ENCODE measurements around the gene ARHGAP21. TPM values are rescaled to one million over a fixed set of nuclear protein-coding genes. Genes with fewer than 3 reads are reported as not detected.

Gene ARHGAP21
- polyA plus RNA-seq, 2 of the 4 experiments (the other 2 are of a cell fraction): 30.5 to 84.4 TPM

- TF ChIP-seq HMGXB4 (CRISPR knock-in tag; IDR thresholded peaks at IDR 0.05; ENCODE audit: borderline replicate concordance): 0 out of 2 replicates have a peak, but pooled peaks have one; percentile 55
- TF ChIP-seq PHF8 (IDR thresholded peaks at IDR 0.05; ENCODE audit: borderline replicate concordance, low read depth): peak; percentile 77
- TF ChIP-seq TFCP2L1 (CRISPR knock-in tag; IDR thresholded peaks at IDR 0.05): no peak
- peak; percentile 7 for TF ChIP-seq POLR2A (IDR thresholded peaks at IDR 0.05; ENCODE audit: low read length)
- TF ChIP-seq MYC (IDR thresholded peaks at IDR 0.05; ENCODE audit: borderline replicate concordance, low read length): no peak
- 0 out of 2 replicates have a peak, but pooled peaks have one; percentile 25 for TF ChIP-seq TP53 (CRISPR knock-in tag; IDR thresholded peaks at IDR 0.05)
- TF ChIP-seq NFE2L2 (conservative IDR thresholded peaks at IDR 0.05; ENCODE audit: low read length): no peak
- TF ChIP-seq MAX (IDR thresholded peaks at IDR 0.05): peak; percentile 64; the same call in 1 of the 2 replicates
- TF ChIP-seq JUN (IDR thresholded peaks at IDR 0.05): peak in 1 of 2 experiments; percentile 65; a peak in 3 of 5 replicates
- no peak for TF ChIP-seq ZC3H11A (IDR thresholded peaks at IDR 0.05)
- 0 out of 3 replicates have a peak, but pooled peaks have one; percentile 41 for TF ChIP-seq BCL3 (IDR thresholded peaks at IDR 0.05)
- FAIRE-seq (no peak), ATAC-seq (peak; percentile 20 to 27), DNase-seq (ENCODE audit: low read depth in 1 of 2, low spot score in 1 of 2) (peak; percentile 60 to 61)
- ChIA-PET CTCF (interaction anchor here (0.9 to 1.1 kb wide), 2 partner anchors 80 to 81 kb away, joined by 3 to 7 read pairs; no protein-coding TSS in a partner anchor), POLR2A (interaction anchor here (0.6 to 2.2 kb wide), 11 partner anchors 17 to 229 kb away, joined by 3 to 6 read pairs (median 3); no protein-coding TSS in a partner anchor)
- under 1% methylated on average over 37 of the region's 84 CpGs for WGBS (ENCODE audit: missing lambda C conversion rate)
- peak overlapping the region; percentile 86 for H3K4me3 ChIP-seq
- peak overlapping the region; percentile 98 to 99 for H3K27ac ChIP-seq
- no peaks in the 10 kb centered on the region for H3K9me3 ChIP-seq
- H3K4me1 ChIP-seq: peaks cover 23% of the 10 kb centered on the region
- H3K4me2 ChIP-seq: peak overlapping the region; percentile 95
These were observed 856 bp downstream of the ARHGAP21 start for GRCh38 chr10:24722676-24723385.

GRCh38 chr10:24722131-24722675, 1.5 kb downstream of the ARHGAP21 start:
- ChIA-PET CTCF (interaction anchor here (0.9 to 1.2 kb wide), 2 partner anchors 79 to 357 kb away, joined by 3 to 4 read pairs; no protein-coding TSS in a partner anchor), POLR2A (interaction anchor here (0.6 to 1.4 kb wide), 5 partner anchors 16 to 229 kb away, joined by 3 to 6 read pairs (median 3); no protein-coding TSS in a partner anchor)
- ATAC-seq (no peak; a peak in 1 of 6 replicates), DNase-seq (ENCODE audit: low read depth in 1 of 2, low spot score in 1 of 2) (peak; percentile 23 to 47), FAIRE-seq (no peak)
- peak overlapping the region; percentile 98 to 99 for H3K27ac ChIP-seq
- H3K4me3 ChIP-seq: peak overlapping the region; percentile 86
- H3K4me1 ChIP-seq: peaks cover 30% of the 10 kb centered on the region
- 3% methylated on average over 18 of the region's 19 CpGs for WGBS (ENCODE audit: missing lambda C conversion rate)
- H3K9me3 ChIP-seq: no peaks in the 10 kb centered on the region
- peak overlapping the region; percentile 95 for H3K4me2 ChIP-seq
- no peak for TF ChIP-seq PBX3 (IDR thresholded peaks at IDR 0.05)
- TF ChIP-seq HDAC2 (IDR thresholded peaks at IDR 0.05): no peak
- TF ChIP-seq SMC3 (IDR thresholded peaks at IDR 0.05): no peak
- TF ChIP-seq EHF (CRISPR knock-in tag; IDR thresholded peaks at IDR 0.05): no peak
- TF ChIP-seq ZC3H11A (IDR thresholded peaks at IDR 0.05): no peak
- no peak for TF ChIP-seq CBX2 (IDR thresholded peaks at IDR 0.05; ENCODE audit: borderline replicate concordance, low read depth)
- TF ChIP-seq ZNF302 (CRISPR knock-in tag; IDR thresholded peaks at IDR 0.05): no peak
- no peak for TF ChIP-seq MAX (IDR thresholded peaks at IDR 0.05)
- TF ChIP-seq MAZ (IDR thresholded peaks at IDR 0.05; ENCODE audit: borderline replicate concordance, low read depth, low read length): no peak
- TF ChIP-seq HES2 (IDR thresholded peaks at IDR 0.05): no peak
- TF ChIP-seq CHD2 (IDR thresholded peaks at IDR 0.05; ENCODE audit: low read length, partially characterized antibody): no peak
- no peak for TF ChIP-seq RAD21 (conservative IDR thresholded peaks at IDR 0.05 in 1 of 2, IDR thresholded peaks at IDR 0.05 in 1 of 2)

Measured in A549 (cell line).